Limb (tissue), 2 donors: ENCODE results near the gene GLRX.

Experiments
- DNase-seq, 2 donors: peaks; one replicate each; pipeline ENCODE4 v3.0.0-alpha.2; 2016; ENCODE audit errors: extremely low spot score in 2 of 2

Gene GLRX

DNA sequence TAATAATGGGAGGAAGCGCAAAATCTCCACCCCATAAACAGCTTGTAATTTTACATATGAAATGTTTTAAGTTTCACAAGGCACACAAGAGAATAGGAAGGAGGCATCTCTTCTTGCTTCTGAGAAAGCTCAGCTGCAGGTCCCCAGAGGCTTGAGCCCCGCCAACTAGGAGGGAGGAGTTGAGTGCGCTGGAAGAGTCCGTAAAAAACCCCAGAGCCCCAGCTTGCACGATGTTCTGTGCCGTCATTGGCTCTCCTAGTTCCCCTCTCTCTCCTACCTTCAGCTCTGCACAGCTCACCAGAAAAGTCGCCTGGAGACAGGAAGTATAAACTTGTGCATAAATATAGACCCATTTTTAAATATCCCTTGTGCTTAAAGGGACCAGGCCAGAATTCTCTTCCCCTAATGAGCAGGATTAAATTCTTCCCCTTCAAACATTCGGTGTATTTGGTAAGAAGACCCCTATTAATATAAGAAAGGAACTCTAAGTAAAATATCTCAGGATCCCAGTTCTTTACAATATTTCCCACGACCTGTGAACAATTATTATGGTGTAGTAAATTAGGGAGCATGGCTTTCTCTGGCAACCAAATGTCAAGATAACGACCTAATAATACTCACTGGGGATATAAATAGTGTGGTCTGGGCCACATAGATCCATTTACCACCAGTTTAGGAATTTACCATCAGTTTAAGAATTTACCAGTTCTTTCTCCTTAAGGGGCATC lies 13.7 kb downstream of the GLRX start:
- DNase-seq, result peak in 1 of 2 donors; percentile 79

DNA sequence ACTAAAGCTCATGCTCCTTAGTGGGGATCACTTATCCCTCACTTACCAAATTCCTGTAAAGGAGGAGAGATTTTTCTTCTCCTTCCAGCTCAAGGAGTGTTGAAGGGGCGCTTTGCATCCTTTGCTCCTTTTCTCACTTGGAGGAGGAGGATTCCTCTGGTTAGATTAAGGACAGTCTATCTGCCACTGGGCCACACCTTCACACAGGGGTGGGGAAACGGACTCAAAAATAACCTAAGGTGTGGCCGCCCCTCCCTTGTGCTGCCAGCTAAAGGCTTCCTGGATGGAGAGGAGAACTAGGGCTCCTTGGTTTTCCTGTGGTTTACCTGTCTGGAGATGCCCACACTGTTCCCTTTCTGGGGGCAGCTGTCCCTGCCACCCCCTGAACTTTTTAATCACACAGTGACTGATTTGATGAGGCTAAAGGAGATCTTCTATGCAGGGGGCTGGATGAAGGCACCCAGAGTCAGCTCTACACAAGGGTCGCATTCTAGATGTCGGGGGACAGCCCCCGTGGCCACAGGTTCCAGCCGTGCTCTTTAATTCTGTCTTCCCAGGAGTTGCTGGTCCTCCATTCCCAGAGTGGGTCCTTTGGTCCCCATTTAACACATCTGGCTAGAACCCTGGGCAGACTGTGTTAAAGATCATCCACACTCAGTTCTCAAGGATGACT lies 14.4 kb downstream of the GLRX start:
- DNase-seq, result no peak

GRCh38 chr5:95806687-95807086 lies 15.8 kb downstream of the GLRX start:
- no peak for DNase-seq

- no peak for DNase-seq
These were observed 17.6 kb downstream of the GLRX start for GRCh38 chr5:95804736-95805539.

- no peak for DNase-seq
These were observed 19.0 kb downstream of the GLRX start for GRCh38 chr5:95803271-95804148.

GRCh38 chr5:95801961-95802360 lies 20.6 kb downstream of the GLRX start:
- DNase-seq, result no peak

- no peak for DNase-seq
These were observed 21.0 kb downstream of the GLRX start for GRCh38 chr5:95801532-95801931.

DNA sequence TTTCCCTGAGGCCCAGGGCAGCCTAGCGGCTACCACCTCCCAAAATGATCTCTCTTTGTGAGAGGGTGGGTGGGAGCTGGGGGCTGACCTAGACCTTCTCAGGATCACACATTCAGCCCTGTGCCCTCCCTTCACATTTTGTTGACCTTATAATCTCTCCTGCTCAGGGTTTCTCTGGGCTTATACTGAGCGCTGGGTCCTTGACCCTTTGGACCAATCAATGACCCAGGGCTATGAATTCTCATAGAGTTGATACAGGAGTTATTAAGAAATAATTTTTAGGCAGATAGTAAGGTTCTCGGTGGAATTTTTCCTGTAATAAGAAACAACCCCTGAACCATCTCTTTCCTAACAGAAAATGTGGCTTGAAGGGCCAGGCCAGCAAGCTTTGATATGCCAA lies 22.0 kb downstream of the GLRX start:
- no peak for DNase-seq

DNA sequence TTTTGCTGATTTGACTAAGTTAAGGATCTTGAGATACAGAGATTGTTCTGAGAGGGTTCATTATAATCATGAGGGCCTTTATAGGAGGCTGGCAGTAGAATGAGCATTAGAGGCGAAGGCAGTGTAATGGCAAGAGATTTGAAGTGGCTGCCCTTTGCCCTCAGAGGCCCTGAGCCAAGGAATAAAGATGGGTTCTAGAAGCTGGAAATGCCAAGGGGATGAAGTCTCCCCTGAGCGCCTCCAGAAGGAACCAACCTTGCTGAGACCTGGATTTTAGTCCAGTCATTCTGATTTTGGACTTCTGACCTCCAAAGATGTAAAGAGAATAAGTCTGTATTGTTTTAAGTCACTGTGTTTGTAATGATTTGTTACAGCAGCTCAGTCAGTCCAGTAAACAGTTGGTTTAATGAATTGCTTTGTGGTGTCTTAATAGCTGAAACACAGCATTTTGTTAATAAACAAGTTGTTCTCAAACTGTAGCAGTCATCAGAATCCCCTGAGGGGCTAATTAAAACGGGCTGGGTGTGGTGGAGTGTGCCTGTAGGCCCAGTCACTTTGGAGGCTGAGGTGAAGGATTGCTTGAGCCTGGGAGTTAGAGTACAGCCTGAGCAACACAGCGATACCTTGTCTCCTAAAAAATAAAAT lies 23.2 kb downstream of the GLRX start:
- DNase-seq, result no peak

- no peak for DNase-seq
These were observed 24.0 kb downstream of the GLRX start for GRCh38 chr5:95798545-95798944.

DNA sequence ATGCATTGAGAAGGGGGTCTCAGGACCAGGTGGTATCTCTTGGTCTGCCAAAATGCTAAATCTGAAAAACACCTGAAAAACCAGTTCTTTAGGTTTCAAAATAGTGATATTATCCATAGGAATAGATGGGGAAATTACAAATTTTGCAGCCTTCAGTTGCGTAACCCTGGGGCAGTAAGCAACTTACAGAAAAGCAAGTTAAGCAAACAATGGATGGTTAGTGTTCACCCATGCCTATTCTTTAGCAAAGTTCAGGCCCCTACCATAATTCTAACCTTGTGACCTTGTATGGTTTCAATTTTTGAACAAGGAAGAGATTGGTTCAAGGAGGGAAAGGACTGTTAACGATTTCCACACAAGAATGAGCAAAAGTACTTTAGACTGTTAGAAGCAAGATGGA lies 24.5 kb downstream of the GLRX start:
- no peak for DNase-seq

DNA sequence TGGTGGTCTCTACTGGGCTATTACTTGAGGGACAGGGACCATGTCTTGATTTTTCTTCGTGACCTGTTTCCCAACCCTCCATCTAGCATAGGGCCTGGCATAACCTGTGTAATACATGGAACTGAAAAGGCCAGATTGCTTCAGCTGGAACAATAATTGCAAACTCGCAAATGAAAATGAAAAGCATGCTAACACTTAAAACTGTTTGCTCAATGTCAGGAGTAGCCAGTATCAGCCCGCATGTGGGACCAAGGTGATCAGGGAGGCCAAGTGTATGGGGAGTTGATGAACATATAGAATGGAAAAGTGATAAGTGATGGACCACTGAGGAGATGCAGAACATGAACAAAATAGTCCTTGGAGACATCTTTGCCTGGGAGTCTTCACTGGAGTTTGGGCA lies 25.2 kb downstream of the GLRX start:
- no peak for DNase-seq

- no peak for DNase-seq
These were observed 28.4 kb downstream of the GLRX start for GRCh38 chr5:95794070-95794516.

GRCh38 chr5:95791751-95792150 lies 30.8 kb downstream of the GLRX start:
- no peak for DNase-seq

- DNase-seq, result no peak
These were observed 34.0 kb downstream of the GLRX start for GRCh38 chr5:95788493-95788892.

GRCh38 chr5:95786821-95787418 lies 35.6 kb downstream of the GLRX start:
- no peak for DNase-seq

GRCh38 chr5:95784514-95785302 lies 37.8 kb downstream of the GLRX start:
- DNase-seq, result no peak

DNA sequence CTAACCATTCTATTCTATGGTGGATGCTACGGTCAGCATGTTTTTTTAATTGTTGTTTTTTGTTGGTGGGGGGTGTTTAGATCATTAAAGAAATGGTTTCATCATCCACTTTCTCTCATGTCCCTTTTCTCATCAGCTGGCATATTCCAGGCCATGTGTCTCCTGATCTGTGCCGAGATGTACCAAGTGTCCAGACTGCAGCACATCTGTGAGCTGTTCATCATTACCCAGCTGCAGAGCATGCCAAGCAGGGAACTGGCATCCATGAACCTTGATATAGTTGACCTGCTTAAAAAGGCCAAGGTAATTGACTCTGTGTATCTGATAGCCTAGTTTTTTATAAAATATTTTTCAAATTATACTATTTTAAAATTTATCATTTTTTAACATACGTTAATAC lies 38.9 kb downstream of the GLRX start:
- no peak for DNase-seq

DNA sequence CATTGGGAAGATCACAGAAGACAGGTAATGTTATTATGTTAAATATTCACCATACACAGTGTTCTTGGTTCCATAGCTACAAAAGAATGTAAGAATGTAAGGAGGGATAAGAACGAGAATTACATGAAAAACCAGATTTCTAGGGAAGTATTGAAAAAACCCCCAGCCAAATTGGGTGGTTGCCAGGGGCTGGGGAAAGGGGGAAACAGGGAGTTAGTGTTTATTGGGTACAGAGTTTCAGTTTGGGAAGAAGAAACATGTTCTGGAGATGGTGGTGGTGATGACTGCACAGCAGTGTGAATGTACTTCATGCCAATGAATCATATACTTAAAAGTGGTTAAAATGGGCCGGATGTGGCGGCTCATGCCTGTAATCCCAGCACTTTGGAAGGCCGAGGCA lies 40.3 kb downstream of the GLRX start:
- DNase-seq, result no peak
